ENCODE data around the gene MYO18B. TPM values are rescaled to one million over a fixed set of nuclear protein-coding genes. Genes with fewer than 3 reads are reported as not detected.

MYO18B gene
- total and polyA plus RNA-seq, 7 donors, result 79.3 to 434 (median 273) TPM

GRCh38 chr22:25758316-25758715 is 16.3 kb downstream of the MYO18B start:
- intact Hi-C loops (cut with DNase I), result no loop called here
- H3K27ac ChIP-seq, result peak overlapping the region; percentile 92

GRCh38 chr22:25759825-25760231 is 17.8 kb downstream of the MYO18B start:
- H3K27me3 ChIP-seq (ENCODE audit: insufficient read depth in 3 of 3, low read length in 2 of 3), result no peaks in the 10 kb centered on the region
- DNase-seq, result peak in 1 of 2 donors; percentile 67
- peak; percentile 50 to 71 (median 66) for ATAC-seq
- WGBS, 3 donors, result 21 to 34% (median 26%) methylated on average over 5 of the region's 5 CpGs
- H3K9me3 ChIP-seq, result no peaks in the 10 kb centered on the region
- intact Hi-C loops (cut with DNase I), result no loop called here
- TF ChIP-seq, protein P1, sequence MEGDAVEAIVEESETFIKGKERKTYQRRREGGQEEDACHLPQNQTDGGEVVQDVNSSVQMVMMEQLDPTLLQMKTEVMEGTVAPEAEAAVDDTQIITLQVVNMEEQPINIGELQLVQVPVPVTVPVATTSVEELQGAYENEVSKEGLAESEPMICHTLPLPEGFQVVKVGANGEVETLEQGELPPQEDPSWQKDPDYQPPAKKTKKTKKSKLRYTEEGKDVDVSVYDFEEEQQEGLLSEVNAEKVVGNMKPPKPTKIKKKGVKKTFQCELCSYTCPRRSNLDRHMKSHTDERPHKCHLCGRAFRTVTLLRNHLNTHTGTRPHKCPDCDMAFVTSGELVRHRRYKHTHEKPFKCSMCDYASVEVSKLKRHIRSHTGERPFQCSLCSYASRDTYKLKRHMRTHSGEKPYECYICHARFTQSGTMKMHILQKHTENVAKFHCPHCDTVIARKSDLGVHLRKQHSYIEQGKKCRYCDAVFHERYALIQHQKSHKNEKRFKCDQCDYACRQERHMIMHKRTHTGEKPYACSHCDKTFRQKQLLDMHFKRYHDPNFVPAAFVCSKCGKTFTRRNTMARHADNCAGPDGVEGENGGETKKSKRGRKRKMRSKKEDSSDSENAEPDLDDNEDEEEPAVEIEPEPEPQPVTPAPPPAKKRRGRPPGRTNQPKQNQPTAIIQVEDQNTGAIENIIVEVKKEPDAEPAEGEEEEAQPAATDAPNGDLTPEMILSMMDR (IDR thresholded peaks at IDR 0.05), result no peak
- H3K4me1 ChIP-seq, result peaks cover 51% of the 10 kb centered on the region
- peak overlapping the region; percentile 92 for H3K27ac ChIP-seq
- H3K4me3 ChIP-seq, result no peak overlapping the region
- H3K36me3 ChIP-seq (ENCODE audit: insufficient read depth in 1 of 2, low read depth in 1 of 2), result peaks cover 2 to 42% of the 10 kb centered on the region in 2 donors

More at GRCh38 chr22:25758316-25758715, 16.3 kb downstream of the MYO18B start:
- Histone ChIP-seq H3K4me1 (peaks cover 55% of the 10 kb centered on the region), H3K4me3 (peak overlapping the region; percentile 19), H3K27me3 (ENCODE audit: insufficient read depth in 3 of 3, low read length in 2 of 3) (no peaks in the 10 kb centered on the region), H3K9me3 (no peaks in the 10 kb centered on the region), H3K36me3 (ENCODE audit: insufficient read depth in 1 of 2, low read depth in 1 of 2) (peaks cover 0 to 27% of the 10 kb centered on the region in 2 donors)
- WGBS, 3 donors, result 34 to 55% (median 42%) methylated on average over 8 of the region's 8 CpGs
- TF ChIP-seq, protein P1 (IDR thresholded peaks at IDR 0.05), result no peak
- ATAC-seq, result no peak
- no peak for DNase-seq

DNA sequence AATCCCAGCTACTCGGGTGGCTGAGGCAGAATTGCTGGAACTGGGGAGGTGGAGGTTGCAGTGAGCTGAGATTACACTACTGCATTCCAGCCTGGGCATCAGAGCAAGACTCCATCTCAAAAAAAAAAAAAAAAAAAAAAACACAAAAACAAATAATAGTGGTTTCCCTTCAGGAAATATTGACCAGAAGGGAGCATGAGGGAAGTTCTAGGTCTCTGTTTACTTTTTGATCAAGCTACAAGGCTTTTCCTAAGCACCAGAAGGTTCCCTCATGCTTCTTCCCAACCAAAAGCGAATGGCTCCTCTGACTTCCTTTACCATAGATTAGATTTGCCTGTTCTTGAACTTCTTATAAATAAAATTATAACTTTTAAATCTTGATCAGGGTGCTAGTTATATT is 18.3 kb downstream of the MYO18B start:
- H3K27me3 ChIP-seq (ENCODE audit: insufficient read depth in 3 of 3, low read length in 2 of 3), result no peaks in the 10 kb centered on the region
- ATAC-seq, result no peak
- H3K27ac ChIP-seq, result peak overlapping the region; percentile 92
- 38 to 84% (median 38%) methylated on average over 2 of the region's 2 CpGs for WGBS, 3 donors
- H3K4me1 ChIP-seq, result peaks cover 50% of the 10 kb centered on the region
- no peaks in the 10 kb centered on the region for H3K9me3 ChIP-seq
- H3K36me3 ChIP-seq (ENCODE audit: insufficient read depth in 1 of 2, low read depth in 1 of 2), result peaks cover 4 to 44% of the 10 kb centered on the region in 2 donors
- no peak for DNase-seq
- TF ChIP-seq, protein P1 (IDR thresholded peaks at IDR 0.05), result no peak
- intact Hi-C loops (cut with DNase I), result no loop called here
- H3K4me3 ChIP-seq, result no peak overlapping the region

DNA sequence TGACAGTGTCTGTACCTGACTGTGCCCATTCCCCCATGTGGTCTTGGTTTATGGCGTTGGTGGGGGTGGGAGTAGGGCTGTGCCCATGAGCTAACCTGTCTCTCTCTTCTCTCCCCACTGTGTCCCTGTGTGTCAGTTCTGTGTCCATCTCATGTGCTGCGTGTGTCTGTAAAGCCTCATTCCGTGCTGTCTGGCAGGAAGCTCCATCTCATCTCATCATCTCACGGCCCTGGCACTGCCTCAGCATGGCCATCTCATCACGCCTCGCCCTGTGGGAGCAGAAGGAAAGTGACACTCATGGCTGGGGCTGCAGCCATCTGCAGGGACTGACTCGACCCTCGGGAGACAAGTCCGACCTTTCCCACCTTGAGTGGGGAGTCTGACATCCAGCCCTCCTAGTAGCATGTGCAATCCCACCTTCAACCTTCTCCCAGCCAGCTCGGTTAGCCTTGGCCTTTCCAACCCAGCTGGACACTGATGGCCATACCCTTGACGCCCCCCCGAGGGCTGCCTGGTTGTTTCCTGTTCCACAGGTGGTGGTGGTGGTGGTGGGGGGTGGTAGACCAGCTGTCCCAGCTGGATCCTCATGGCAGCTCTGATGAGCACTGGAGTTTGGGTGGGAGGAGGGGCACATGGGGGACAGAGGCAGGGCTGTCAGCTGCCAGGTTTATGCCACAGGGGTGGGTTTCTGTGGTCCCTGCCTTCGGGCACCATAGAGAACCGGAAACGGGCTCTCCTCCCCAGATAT is 19.0 kb downstream of the MYO18B start:
- peaks cover 4 to 50% of the 10 kb centered on the region in 2 donors for H3K36me3 ChIP-seq (ENCODE audit: insufficient read depth in 1 of 2, low read depth in 1 of 2)
- H3K27ac ChIP-seq, result peak overlapping the region; percentile 92
- no peak for DNase-seq
- H3K9me3 ChIP-seq, result no peaks in the 10 kb centered on the region
- H3K4me3 ChIP-seq, result no peak overlapping the region
- H3K27me3 ChIP-seq (ENCODE audit: insufficient read depth in 3 of 3, low read length in 2 of 3), result no peaks in the 10 kb centered on the region
- ATAC-seq, result no peak
- intact Hi-C loops (cut with DNase I), result no loop called here
- H3K4me1 ChIP-seq, result peaks cover 49% of the 10 kb centered on the region
- WGBS, 3 donors, result 36 to 49% (median 41%) methylated on average over 15 of the region's 15 CpGs
- TF ChIP-seq, protein P1 (IDR thresholded peaks at IDR 0.05), result no peak

Data from psoas muscle (tissue), 8 donors.